ENCODE measurements around the gene STIM2. TPM values are rescaled to one million over a fixed set of nuclear protein-coding genes. Genes with fewer than 3 reads are reported as not detected.

STIM2 gene
- total and polyA plus RNA-seq, 9 of the 15 experiments (the other 6 are each of a cell fraction or from before 2014, with no cell fraction given) = 7.2 to 26.8 (median 15.4) TPM

DNA sequence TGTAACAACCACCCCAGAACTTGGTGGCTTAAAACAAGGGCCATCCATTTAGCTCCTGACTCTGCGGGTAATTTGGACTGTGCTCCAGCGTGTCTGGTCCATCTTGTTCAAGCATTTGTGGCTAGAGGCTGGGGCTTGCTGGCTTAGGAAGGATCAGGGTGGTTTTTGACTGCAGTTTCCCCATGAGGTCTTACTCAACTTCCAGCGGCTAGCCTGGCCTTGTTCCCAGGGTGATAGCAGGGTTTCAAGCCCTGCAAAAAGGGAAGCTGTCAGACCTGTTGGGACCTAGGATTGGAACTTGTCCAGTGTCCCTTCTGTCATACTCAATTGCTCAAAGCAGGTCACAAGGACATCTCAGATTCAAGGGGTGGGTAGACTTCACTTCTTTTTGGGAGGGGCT, 205.9 kb downstream of the STIM2 start:
- in situ Hi-C loops (cut with MboI) (no loop called here), intact Hi-C loops (cut with micrococcal nuclease) (no loop called here)
- no peak overlapping the region for H3K4me2 ChIP-seq (ENCODE audit: insufficient read depth, low read length)
- BruUV-seq (replicated peaks) = no TSS peak
- no peak overlapping the region for H3K9ac ChIP-seq (ENCODE audit: insufficient read depth in 1 of 2, low read depth in 2 of 2, low read length in 2 of 2)
- FAIRE-seq (no peak), DNase-seq (ENCODE audit: extremely low read depth in 1 of 4, low spot score in 3 of 4) (no peak), ATAC-seq (no peak)
- no peak overlapping the region for H2AFZ ChIP-seq (ENCODE audit: low read depth, low read length)
- 0% methylated on average over 3 of the region's 3 CpGs for WGBS (ENCODE audit: insufficient coverage, low coverage, missing lambda C conversion rate)
- POLR2A ChIA-PET = interaction anchor here (1.5 kb wide), 1 partner anchor 8 kb away, joined by 3 read pairs; no protein-coding TSS in a partner anchor
- no peaks in the 10 kb centered on the region for H4K20me1 ChIP-seq (replicated peaks; ENCODE audit: control insufficient read depth, insufficient read depth, low read length)
- H3K27me3 ChIP-seq (ENCODE audit: control insufficient read depth in 2 of 2, insufficient read depth in 2 of 2, low read length in 2 of 2) = peaks cover 0 to 8% of the 10 kb centered on the region in 2 experiments; a peak in 2 of 5 replicates
- no peak overlapping the region for H3K27ac ChIP-seq (ENCODE audit: extremely low read depth, low read depth, low read length)
- no peaks in the 10 kb centered on the region for H3K79me2 ChIP-seq (ENCODE audit: control insufficient read depth, insufficient read depth, low read length)
- H3K36me3 ChIP-seq (ENCODE audit: control insufficient read depth, insufficient read depth, low read length) = no peaks in the 10 kb centered on the region
- CTCF ChIA-PET (ENCODE audit: low intra/inter-chr PET ratio) = no interaction called here
- no peaks in the 10 kb centered on the region for H3K4me1 ChIP-seq (replicated peaks in 1 of 2; ENCODE audit: control insufficient read depth in 2 of 2, insufficient read depth in 2 of 2, low read length in 2 of 2)
- H3K9me3 ChIP-seq (replicated peaks; ENCODE audit: control insufficient read depth, insufficient read depth, low read depth, low read length) = no peaks in the 10 kb centered on the region; the same call in 1 of the 2 replicates
- no peak overlapping the region for H3K4me3 ChIP-seq
- no peaks in the 10 kb centered on the region for H3K9me1 ChIP-seq (ENCODE audit: control insufficient read depth, insufficient read depth, low read length)
- no peak for TF ChIP-seq CREB5 (CRISPR knock-in tag; IDR thresholded peaks at IDR 0.05)
- TF ChIP-seq SIN3A (IDR thresholded peaks at IDR 0.05; ENCODE audit: borderline replicate concordance in 2 of 2, control insufficient read depth in 1 of 2, low read depth in 2 of 2, low read length in 2 of 2) = no peak
- no peak for TF ChIP-seq TGIF2 (CRISPR knock-in tag; IDR thresholded peaks at IDR 0.05)
- no peak for TF ChIP-seq RREB1 (CRISPR knock-in tag; IDR thresholded peaks at IDR 0.05)
- no peak for TF ChIP-seq ZNF140 (CRISPR knock-in tag; IDR thresholded peaks at IDR 0.05)
- TF ChIP-seq TAF15 (IDR thresholded peaks at IDR 0.05; ENCODE audit: low read depth, low read length) = no peak
- TF ChIP-seq SRSF3 (IDR thresholded peaks at IDR 0.05; ENCODE audit: insufficient read depth, low read length) = no peak
- TF ChIP-seq ESRRB (CRISPR knock-in tag; IDR thresholded peaks at IDR 0.05; ENCODE audit: borderline replicate concordance) = no peak
- TF ChIP-seq YBX1 (IDR thresholded peaks at IDR 0.05) = no peak
- TF ChIP-seq, protein P1, sequence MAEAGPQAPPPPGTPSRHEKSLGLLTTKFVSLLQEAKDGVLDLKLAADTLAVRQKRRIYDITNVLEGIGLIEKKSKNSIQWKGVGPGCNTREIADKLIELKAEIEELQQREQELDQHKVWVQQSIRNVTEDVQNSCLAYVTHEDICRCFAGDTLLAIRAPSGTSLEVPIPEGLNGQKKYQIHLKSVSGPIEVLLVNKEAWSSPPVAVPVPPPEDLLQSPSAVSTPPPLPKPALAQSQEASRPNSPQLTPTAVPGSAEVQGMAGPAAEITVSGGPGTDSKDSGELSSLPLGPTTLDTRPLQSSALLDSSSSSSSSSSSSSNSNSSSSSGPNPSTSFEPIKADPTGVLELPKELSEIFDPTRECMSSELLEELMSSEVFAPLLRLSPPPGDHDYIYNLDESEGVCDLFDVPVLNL (CRISPR knock-in tag; IDR thresholded peaks at IDR 0.05; ENCODE audit: low read depth) = no peak
- TF ChIP-seq CAMTA2 (CRISPR knock-in tag; conservative IDR thresholded peaks at IDR 0.05) = no peak
- TF ChIP-seq PHF21A (IDR thresholded peaks at IDR 0.05; ENCODE audit: borderline replicate concordance, low read depth) = no peak
- TF ChIP-seq POLR2H (tag; IDR thresholded peaks at IDR 0.05; ENCODE audit: low read depth) = no peak
- no peak for TF ChIP-seq RBBP5 (IDR thresholded peaks at IDR 0.05; ENCODE audit: borderline replicate concordance, insufficient read depth, low read length, poor library complexity, severe bottlenecking)

Measured in K562 (cell line).